HEK293T (cell line): Measurements from ENCODE around the gene DCDC2C.

Experiments
- ARNT ChIP-seq: fragments of 450-650 bp; IDR thresholded peaks from 2 replicates; pipeline ENCODE4 v1.6.1; 2017; ENCODE audit warnings: mild to moderate bottlenecking
- BHLHE40 ChIP-seq: fragments of 450-650 bp; IDR thresholded peaks from 2 replicates; pipeline ENCODE4 v1.6.1; 2016; ENCODE audit warnings: mild to moderate bottlenecking, moderate library complexity, borderline replicate concordance
- CTBP1 ChIP-seq: fragments of 450-650 bp; IDR thresholded peaks from 2 replicates; pipeline ENCODE4 v1.6.1; 2016; ENCODE audit warnings: borderline replicate concordance
- ELF4 ChIP-seq: fragments of 450-650 bp; IDR thresholded peaks from 2 replicates; pipeline ENCODE4 v1.6.1; 2017; ENCODE audit warnings: antibody characterized with exemption
- FOXA1 ChIP-seq: fragments of 450-650 bp; IDR thresholded peaks from 2 replicates; pipeline ENCODE4 v1.6.1; 2016; ENCODE audit warnings: mild to moderate bottlenecking
- FOXK2 ChIP-seq: fragments of 450-650 bp; IDR thresholded peaks from 2 replicates; pipeline ENCODE4 v1.6.1; 2016; ENCODE audit warnings: mild to moderate bottlenecking
- FOXM1 ChIP-seq: fragments of 450-650 bp; IDR thresholded peaks from 2 replicates; pipeline ENCODE4 v1.6.1; 2017; ENCODE audit warnings: mild to moderate bottlenecking, borderline replicate concordance
- HDGF ChIP-seq: fragments of 450-650 bp; IDR thresholded peaks from 2 replicates; pipeline ENCODE4 v1.6.1; 2017; ENCODE audit warnings: antibody characterized with exemption, borderline replicate concordance
- L3MBTL2 ChIP-seq: fragments of 450-650 bp; conservative IDR thresholded peaks from 2 replicates; pipeline ENCODE4 v1.6.1; 2016; ENCODE audit warnings: mild to moderate bottlenecking
- SP1 ChIP-seq: fragments of 450-650 bp; IDR thresholded peaks from 2 replicates; pipeline ENCODE4 v1.6.1; 2017
- SUZ12 ChIP-seq: fragments of 450-650 bp; IDR thresholded peaks from 2 replicates; pipeline ENCODE4 v1.6.1; 2016; ENCODE audit warnings: mild to moderate bottlenecking
- TARDBP ChIP-seq: fragments of 450-650 bp; IDR thresholded peaks from 2 replicates; pipeline ENCODE4 v1.6.1; 2016
- ZNF384 ChIP-seq: fragments of 450-650 bp; IDR thresholded peaks from 2 replicates; pipeline ENCODE4 v1.6.1; 2016

DNA sequence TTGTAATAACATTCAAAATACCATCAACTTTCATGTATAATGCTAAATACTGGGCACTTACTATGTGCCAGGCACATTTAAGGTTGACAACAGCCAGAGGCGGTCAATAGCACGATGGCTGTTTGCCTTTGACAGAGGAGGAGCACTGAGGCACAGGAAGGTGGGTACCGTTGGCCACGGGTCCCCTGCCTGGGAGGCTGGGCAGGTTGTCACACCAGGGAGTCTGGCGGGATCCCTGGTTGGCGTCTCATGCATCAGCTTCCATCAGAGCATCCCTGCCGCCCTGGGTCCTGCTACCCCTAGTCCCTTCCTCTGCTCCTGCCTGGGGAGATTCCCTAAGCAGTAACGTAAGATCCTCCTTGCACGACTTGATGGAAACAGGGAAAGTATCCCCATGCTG is 25.9 kb upstream of the DCDC2C start:
- no peak for TF ChIP-seq CTBP1
- TF ChIP-seq SUZ12: no peak
- TF ChIP-seq ARNT: no peak
- TF ChIP-seq FOXA1: no peak
- no peak for TF ChIP-seq FOXM1
- TF ChIP-seq ZNF384: no peak
- no peak for TF ChIP-seq L3MBTL2
- TF ChIP-seq TARDBP: no peak
- TF ChIP-seq ELF4: no peak
- TF ChIP-seq HDGF: no peak
- no peak for TF ChIP-seq SP1
- no peak for TF ChIP-seq FOXK2
- no peak for TF ChIP-seq BHLHE40
